Daoy (cell line): ENCODE measurements around the gene FBXO10. TPM values are rescaled to one million over a fixed set of nuclear protein-coding genes. Genes with fewer than 3 reads are reported as not detected.
"Not testable (repeated sequence)": the region's sequence is repeated elsewhere in the genome, so short reads cannot be mapped to it uniquely, and the experiment has no call there.

ENCODE experiments used
- DNase-seq: peaks from one replicate; pipeline ENCODE4 v3.0.0-alpha.2; 2015; ENCODE audit warnings: low read depth
- total RNA-seq: library from RNA; depleted of rRNA; stranded (reverse); fragments of >200 nt; shearing (Covaris generic); gene quantifications from 2 replicates; pipeline ENCODE4 v1.2.3, GENCODE V29; 2014

Gene FBXO10
- total RNA-seq, 1 experiment from 2014 or later: 7.0 TPM

DNA sequence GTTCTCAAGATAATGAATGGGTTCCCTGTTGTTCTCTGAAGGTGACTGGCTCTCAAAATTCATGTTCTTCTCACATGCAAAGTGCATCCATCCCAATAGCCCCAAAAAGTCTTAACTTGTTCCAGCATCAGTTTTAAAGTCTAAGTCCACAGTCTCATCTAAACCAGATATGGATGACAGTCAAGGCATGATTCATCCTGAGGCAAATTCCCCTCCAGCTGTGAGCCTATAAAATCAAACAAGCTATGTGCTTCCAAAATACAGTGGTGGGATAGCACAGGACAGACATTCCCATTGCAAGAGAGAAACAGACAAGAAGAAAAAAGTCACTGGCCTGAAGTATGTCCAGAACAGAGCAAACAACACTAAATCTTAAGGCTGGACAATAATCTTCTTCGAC, 25.4 kb downstream of the FBXO10 start:
- peak; percentile 13 for DNase-seq

DNA sequence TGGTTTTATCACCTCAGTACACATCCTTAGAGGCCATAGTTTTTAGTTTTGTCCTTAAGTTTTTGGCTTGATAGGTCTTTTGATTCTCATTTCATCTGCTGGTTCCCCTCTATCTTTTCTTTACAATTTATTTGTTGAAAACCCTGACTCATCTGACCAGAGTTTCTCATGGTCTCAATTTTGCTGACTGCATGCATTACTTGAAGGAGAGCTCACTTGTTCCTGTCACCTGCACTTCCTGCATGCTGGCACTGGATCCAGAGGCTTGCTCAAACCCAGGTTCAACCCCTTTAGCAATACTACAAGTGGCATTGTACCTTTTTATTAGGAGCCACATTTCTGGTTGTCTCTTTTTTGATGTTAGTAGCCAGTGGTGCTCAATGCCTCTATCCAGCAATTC, 26.7 kb downstream of the FBXO10 start:
- no peak for DNase-seq

DNA sequence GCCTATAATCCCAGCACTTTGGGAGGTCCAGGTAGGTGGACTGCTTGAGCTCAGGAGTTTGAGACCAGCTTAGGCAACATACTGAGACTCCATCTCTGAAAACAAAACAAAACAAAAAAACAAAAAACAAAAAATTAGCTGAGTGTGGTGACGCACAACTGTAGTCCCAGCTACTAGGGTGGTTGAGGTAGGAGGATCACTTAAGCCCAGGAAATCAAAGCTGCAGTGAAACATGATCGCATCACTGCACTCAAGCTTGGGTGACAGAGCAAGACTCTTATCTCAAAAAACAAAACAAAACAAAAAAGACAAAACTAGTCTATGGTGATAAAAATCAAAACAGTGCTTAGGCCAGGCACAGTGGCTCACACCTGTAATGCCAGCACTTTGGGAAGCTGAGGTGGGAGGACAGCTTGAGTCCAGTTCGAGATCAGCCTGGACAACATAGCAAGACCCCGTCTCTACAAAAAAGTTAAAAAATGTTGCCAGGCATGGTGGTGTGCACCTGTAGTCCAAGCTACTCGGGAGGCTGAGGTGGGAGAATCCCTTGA, 28.8 kb downstream of the FBXO10 start:
- DNase-seq: no peak

DNA sequence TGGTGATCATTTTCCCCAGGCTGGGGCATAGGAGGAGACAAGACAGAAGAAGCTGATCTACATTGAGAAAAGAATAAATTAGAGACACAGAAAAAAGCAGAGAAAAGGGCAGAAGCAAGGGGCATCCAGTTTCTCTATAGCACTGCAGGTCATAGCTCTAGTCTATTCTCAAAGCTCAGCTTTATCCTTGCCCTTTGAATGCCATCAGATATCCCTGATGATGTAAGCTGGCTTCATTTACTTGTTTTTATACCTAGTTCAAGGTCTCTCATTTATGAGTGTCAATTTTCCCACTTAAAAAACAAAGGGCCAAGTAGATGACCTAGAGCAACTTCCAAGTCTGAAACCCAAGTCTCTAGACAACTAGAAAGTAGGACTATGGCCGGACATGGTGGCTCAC, 32.7 kb downstream of the FBXO10 start:
- no peak for DNase-seq

DNA sequence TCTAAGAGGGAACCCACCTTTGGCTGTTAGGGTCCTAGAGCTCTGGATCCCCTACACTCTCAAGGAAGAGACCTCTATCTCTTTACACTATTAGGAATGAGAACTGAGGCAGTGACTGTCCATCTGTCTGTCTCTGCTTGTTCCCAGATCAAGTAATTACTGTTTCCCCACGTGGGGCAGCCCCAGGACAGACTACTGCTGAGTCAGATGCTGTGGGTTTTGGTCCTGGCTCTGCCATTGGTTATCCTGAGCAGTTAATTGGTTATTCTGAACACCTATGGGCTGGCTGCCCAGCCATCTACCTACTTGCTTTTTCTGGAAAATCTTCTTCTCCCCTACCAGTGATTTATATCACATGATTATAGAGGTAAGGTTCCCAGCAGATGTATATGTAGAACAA, 33.3 kb downstream of the FBXO10 start:
- peak; percentile 27 for DNase-seq

DNA sequence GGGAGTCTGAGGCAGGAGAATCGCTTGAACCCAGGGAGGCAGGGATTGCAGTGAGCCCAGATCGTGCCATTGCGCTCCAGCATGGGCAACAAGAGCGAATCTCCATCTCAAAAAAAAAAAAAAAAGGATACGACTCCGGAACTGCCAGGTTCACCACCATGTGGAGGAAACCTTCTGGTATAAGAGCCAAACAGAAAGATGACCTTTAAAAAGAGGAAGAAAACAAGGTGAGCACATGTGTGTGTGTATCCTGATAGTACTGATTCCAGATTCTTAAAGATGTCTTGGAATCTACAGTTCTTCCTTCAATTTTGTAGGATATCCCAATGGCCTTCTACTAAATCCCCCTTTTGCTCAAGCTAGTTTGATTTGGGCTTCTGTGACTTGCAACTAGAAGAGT, 33.7 kb downstream of the FBXO10 start:
- no peak for DNase-seq

DNA sequence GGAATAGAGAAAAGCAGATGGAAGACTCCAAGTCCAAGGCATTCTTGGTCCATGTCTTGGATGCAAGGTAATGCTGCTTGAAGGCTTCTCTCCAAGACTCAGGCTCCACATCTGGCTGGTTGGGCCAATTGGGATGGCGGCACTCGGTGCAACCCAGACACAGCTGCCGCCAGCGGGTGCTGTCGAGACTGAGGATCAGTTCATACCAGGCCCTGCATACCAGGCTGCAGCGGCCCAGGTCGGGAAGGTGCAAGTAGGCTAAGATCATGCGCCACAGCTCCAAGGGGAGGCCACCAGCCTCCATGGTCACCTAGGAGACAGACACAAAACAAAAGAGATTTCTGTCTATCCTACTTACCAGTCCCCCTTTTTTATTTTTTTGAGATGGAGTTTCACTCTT, 34.7 kb downstream of the FBXO10 start:
- no peak for DNase-seq

DNA sequence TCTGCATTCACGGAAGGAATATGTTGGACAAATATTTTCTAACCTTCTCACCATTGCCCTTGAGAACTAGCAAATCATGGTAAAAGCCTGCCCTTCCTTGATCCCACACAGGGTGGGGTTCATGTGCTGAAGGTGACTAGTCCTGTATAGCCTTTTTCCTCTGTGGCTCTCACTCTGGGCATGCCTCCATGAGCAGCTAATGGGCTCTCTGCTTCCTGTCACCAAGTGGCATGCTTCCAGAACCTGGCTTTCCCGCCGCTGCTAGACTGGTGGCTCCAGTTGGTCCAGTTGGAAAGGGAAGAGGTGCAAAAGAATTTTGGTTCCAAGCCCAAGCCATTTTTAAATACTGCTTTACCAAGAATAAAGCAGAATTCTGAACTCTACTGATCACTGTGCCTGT, 35.5 kb downstream of the FBXO10 start:
- DNase-seq: peak; percentile 34

DNA sequence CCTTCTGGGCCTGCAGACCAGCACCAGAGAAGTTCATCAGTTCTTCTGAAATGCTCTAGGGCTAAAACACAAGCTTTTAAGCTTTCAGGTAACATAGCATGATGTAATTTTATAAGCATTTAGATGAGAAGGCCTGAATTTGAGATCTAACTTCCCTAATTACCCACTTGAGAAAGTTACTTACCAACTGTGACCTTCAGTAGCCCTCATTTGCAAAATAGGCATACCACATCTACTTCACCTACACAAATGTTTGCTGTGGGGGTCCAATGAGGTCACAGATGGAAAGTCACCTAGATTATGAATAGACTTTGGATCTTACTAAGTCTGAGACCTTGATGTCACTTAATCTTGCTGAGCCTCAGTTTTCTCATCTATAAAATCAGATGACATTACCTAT, 36.5 kb downstream of the FBXO10 start:
- DNase-seq: no peak

DNA sequence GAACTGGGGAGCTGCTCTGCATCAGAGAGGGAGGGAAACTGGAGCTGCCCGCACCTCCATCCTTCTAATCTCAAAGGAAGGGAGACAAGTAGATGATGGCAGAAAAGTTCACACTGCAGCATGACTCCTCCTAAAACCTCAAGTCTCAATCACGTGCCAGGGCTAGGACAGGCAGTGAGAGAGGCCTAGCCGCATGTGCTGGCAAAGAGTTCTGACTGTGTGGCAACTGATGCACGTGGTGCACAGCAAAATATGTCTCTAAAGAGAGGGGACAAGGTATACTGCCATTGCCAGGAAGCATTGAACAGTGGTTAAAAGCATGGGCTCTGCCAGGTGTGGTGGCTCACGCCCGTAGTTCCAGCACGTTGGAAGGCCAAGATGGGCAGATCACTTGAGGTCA, 38.1 kb downstream of the FBXO10 start:
- no peak for DNase-seq

DNA sequence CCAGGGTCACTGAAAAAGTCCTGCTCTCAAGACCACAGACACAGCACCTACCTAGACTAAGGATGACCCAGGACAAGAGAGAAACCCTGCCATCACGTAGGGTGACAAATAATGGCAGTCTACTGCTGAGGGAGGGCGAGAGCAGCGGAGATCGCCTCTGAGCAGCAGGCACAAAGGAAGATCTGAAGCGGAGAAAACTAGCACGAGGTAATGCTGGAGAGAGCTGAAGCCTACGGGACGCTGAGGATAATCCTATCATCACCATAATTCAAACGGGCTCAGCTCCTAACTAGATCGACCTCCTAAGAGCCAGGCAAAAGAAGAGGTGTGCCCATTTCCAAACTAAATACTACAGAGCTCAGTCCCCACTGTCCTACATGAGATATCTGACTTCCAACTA, 41.3 kb downstream of the FBXO10 start:
- DNase-seq: no peak

DNA sequence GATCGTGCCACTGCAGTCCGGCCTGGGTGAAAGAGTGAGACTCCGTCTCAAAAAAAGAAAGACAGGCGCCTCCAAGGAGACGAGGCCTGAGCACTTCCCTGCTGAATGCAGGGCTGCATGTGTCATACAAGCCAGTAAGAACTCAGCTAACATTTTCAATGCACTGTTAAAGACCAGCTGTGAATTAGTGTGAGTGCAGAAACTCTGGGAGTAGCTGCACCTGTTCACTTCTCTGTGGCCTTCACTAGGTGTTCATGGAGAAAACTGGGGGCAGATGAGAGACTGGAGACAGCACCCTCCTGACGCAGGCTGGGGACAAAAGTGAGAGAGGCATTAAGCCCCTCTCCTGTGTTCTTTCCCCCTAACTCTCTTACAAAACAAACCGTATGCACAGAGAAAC, 41.8 kb downstream of the FBXO10 start:
- no peak for DNase-seq

DNA sequence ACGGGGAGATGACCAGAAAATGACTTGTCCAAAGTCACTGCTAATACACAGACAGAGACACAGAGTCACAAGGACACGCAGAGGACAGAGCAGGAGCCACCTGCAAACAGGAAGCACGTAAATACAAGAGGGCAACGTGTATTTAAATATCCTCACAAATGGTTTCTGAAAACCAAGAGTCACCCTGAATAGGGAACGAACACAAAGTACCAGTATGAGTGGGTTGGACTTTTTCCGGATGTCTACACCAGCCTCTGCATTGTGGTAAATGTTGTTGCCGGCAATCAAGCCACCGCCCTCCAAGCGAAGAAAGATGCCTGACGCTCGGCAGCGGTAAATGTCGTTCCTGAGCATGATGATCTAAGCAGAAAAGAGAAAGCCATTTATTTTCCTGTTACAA, 44.5 kb downstream of the FBXO10 start:
- DNase-seq: no peak

DNA sequence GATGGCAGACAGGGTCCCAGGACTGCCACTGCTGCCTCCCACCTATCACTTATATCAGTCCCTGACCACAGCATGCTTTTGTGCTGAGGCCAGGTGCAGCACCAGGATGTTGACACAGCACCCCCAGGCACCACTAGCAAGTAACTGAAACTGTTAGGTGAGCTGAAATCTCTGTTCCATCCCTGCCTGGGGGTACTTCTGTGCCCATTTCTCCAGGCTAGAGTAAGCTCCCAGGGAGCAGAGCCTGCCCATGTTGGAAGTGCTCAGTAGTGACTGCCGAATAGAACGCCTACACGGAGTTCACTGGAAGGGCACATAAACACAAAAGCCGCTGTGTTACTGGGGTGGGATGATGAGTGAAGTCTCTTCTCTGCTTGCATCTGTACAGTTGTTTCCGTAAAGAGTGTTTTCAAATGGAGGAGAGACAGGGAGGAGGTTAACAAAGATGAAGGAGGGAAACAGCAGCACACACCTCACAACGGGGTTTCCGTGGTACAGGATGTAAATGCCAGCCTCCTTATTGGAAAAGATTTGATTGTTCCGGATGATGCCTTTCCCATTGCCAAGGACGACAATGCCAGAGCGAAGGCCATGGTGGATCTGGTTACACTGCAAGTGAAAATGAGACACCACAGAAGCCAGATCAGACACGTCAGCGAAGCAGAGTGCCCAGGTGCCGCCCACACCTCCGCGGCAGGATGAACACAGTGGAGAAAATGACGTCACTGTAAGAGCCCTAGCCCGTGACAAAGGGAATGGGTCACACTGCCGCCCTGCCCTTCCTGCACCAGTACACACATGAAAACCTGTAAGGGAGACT, 47.3 kb downstream of the FBXO10 start:
- peak; percentile 68 for DNase-seq

DNA sequence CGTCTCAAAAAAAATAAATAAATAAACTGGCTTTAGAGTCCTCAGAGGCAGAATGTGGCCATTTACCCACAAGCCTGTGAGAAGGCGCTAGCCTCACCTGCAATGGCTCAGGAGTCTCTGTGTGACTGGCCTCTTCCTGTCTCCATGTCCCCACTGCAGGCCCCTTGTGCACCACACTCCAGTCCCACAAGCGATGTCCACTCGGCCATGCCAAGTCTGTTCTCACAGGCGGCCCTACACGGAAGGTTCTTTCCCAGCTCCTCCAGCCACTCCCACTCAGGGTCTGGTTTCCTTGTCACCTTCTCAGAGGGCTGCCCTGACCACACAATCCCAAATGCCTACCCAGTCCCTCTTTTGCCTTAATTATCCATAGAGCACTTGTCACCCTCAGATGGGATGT, 52.3 kb downstream of the FBXO10 start:
- DNase-seq: no peak

DNA sequence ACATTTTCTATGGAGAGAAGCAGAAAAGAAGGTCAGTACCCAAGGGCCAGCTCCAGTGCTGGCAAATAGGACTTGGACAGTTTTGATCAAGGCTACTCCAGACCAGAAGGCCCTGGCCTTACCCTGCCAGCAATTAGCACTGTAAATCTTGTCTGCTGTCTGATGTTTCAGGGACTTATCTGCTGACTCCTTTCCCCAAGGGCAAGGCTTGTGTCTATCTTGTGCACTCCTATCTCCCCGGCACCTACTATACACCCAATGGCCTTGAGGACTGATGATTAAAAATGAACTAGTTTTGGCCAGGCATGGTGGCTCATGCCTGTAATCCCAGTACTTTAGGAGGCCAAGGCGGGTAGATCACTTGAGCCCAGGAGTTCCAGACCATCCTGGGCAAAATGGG, 53.2 kb downstream of the FBXO10 start:
- DNase-seq: no peak

DNA sequence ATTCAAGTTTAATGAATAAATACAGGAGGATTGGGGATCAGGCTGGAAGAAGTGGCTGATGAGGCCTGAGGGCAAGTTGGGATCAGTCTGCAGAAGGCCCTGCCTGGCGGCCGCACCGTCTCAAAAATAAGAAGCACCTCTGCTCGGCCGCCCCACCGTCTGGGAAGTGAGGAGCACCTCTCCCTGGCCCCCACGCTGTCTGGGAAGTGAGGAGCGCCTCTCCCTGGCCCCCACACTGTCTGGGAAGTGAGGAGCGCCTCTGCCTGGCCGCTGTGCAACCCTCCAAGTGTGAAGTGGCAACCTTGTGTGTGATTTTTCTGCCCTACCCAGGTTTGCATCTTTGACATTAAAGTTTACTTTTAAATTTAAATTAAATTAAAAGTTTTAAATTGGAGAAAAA, 55.1 kb downstream of the FBXO10 start:
- no peak for DNase-seq

DNA sequence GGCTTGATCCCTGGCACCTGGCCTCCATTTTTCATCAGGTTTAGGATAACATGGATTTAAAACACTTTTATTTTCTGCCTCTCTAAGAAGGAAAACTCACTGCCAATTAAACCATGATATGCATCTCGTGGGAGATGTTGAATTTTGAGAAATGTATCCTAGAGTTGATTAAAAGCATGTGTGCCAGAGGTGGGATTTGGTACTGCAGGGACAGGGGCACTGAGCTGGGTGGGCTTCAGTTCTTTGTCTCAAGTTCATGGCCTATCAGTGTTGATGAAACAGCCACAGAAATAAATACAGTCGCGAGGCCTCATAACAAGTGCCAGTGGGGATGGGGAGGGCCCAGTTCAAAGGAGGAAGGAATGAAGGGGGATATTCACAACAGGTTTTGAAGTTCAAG, 55.5 kb downstream of the FBXO10 start:
- DNase-seq: no peak

DNA sequence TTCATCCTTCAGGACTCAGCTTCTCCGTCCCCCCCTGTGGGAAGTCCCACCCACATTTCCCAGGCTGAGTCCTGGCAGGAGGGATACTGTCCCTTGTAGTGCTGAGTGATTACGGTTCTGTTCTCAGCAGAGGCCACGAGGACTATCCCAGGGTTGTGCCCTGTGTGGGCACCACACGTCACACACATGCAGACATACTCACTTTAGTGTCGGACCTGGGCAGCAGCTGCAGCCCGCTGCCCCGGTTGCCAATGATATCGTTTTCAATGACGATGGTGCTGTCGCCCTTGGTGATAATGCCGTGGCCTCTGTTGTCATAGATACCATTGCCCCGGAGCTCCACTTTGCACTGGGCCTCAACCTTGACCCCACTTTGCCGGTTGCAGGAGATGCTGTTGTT, 58.3 kb downstream of the FBXO10 start:
- no peak for DNase-seq

DNA sequence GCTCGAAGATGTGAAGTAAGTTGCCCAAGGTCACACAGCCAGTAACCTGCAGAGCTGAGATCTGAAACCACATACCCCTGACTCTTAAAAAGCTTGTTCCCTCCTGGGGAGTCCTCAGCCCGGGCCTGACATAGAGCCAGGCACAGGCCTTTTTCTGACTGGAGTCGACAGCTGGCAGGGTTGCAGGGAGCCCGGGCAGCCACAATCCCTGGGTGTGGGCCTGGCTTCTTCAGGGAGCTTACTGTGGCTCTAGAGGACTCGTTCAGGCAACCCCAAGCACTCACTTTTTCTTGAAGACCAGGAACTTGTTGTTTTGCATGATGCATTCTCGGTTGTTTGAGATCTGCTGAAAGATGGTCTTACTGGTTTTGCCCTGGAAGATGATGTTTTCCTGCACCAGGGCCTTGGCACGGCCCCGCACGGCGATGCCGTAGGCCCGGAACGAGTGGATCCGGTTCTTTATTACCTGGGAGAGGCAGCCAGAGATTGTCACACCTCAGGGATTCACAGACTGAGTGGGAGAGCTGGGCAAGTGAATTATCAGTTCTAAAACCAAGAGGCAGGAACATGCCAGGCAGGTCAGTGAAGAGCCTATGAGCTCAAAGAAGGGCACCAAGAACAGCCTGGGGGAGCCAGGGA, 60.4 kb downstream of the FBXO10 start:
- DNase-seq: no peak

DNA sequence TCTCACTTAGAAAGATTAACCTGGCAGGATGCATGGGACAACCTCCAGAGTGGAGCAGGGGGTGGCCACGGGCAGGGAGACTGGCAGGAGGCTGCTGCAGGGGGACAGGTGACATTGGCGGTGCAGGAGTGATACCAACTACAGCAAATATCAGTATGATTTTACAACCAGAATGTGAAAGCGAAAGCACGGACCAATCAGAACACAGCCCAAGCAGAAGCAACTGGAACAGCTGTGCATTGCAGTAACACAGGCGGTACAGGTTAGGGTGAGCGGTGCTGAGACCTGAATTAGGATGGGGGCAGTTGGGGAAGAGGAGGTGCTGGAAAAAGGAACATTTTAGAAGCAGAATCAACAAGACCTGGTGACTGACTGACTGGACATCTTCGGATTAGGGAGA, 61.2 kb downstream of the FBXO10 start:
- DNase-seq: no peak

DNA sequence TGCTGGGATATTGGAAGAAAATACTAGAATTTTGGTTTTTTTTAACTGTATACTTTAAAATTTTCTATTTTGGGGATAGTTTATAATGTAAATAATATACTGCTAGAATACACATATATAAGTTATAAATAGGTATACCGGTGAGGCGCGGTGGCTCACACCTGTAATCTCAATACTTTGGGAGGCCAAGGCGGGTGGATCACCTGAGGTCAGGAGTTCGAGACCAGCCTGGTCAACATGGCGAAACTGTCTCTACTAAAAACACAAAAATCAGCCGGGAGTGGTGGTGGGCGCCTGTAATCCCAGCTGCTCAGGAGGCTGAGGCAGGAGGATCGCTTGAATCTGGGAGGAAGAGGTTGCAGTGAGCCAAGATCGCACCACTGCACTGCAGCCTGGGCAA, 61.8 kb downstream of the FBXO10 start:
- not testable (repeated sequence) for DNase-seq

DNA sequence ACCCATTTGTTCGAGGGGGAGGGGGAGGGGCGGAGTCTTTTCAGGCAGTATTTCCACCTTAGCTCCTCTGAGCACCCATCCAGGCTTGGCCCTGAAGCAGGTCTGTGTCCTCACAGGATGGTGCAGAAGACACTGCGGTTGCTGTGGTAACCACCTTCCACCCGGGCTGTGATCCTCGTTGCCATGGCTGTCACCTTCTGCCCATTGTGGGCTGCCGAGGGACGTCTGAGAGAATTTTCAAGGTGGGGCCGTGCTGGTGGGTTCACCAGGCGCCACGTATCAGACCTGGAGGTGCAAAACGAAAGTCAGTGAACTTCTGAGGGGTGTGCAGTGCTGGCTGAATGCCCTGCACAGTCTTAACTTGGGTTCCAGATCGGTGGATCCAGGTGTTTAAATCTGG, 63.7 kb downstream of the FBXO10 start:
- DNase-seq: no peak
